Measurements from ENCODE around the gene CNTNAP2.

Gene CNTNAP2

DNA sequence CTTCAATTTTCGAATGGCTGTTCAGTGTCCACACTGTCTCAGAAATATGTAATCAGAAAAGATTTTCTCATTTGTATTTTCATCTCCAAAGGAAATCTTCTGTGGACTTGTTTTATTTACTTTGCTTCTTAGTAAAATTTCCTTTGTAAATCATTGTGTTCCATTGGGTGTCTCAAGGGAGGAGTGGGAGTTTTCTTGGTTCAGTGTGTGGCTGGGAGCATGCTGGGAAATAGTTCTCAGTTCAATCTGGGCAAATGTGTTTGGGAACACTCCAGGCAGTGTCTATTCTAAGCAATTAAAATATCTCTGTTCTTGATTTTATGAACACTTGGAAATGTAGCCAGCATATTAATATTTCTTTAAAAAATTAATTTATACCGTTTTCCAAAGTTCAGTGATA is 1019.8 kb downstream of the CNTNAP2 start:
- DNase-seq (ENCODE audit: low read depth): no peak

DNA sequence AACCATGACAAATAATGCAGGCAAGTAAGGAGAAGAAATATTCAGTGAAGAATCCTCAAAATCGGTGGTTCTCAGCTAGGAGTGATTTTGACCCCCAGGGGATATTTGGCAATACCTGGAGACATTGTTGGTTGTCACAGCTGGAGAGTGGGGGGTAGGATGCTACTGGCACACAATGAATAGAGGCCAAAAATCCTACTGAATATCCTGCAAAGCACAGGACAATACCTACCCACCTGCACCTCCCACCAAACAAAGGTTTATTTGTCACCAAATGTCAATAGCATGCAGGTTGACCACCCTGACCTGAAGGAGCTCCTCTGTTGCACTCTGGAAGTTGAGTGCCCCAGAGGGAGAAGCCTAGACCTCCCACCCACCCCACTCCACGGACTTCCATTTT is 1028.6 kb downstream of the CNTNAP2 start:
- DNase-seq (ENCODE audit: low read depth): no peak

DNA sequence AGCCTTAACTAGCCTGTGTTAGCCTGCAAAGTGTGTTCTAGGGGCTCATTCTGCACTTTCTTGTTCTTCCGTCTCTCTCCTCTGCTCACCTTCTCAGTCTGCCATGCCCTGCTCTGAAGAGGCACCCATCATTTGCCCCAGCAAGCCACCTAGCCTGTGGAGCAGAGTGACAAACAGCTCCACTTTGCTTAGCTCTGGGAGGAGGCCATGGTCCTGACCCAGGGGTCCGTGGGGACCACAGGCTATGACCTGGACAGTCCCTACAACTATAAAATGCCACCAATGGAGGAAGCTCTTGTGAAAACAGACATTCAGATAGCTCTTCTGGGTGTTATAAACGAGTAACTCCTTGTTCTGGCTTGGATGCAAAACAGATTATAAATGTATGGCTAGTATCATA is 1029.6 kb downstream of the CNTNAP2 start:
- no peak for DNase-seq (ENCODE audit: low read depth)

DNA sequence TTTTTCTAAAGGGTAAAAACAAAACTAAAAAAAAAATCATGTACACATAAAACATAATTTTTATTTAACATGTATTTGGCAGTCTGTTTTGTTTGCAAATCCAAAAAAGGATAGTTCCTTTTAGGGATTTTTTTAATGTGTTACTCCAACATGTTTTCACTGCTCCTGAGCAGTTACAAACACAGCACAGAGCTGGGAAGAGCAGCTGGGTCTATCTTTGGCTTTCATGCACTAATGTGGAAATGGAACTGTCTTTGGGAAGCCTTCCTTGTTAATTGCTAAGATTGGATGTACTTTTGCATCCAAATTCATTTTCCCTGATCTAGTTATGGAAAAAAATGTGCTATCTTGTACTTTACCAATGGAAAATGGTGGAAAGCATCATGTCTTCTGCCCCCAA is 1035.1 kb downstream of the CNTNAP2 start:
- DNase-seq (ENCODE audit: low read depth): no peak

DNA sequence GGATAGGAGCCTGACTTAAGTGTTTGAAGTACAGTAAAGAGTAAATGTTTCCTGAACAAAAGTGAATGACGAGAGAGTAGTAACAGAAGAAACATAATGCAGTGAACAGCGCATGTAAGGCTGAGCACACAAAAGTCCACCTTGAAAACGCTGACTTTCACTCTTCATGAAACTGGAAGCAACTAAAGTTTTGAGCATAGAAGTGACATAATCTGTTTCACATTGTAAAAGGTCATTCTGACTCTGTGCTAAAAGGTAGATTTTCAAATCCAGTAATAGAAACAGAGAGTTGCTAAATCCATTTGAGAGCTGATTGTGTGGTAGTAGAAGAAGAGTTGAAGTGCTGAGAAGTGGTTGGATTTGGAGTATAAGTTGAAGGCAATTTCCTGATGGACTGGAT is 1037.0 kb downstream of the CNTNAP2 start:
- no peak for DNase-seq (ENCODE audit: low read depth)

DNA sequence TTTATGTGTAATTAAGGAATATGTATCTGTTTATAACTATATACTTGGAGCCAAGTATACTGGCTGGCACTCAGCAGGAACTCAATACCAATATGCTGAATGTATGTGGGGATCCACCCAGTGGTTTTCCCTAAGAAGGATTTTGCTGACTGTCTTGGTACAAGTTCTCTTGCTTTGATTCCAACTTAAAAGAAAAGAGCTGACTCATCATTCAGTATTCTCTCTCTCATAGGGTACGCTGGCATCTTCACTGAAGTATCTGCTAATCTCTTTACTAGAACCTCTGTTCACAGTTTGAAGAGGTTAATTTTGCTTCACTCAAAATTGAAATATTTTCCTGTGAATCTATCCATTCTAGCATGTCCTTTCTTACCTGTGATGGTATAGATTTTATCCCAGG is 1044.8 kb downstream of the CNTNAP2 start:
- no peak for DNase-seq (ENCODE audit: low read depth)

DNA sequence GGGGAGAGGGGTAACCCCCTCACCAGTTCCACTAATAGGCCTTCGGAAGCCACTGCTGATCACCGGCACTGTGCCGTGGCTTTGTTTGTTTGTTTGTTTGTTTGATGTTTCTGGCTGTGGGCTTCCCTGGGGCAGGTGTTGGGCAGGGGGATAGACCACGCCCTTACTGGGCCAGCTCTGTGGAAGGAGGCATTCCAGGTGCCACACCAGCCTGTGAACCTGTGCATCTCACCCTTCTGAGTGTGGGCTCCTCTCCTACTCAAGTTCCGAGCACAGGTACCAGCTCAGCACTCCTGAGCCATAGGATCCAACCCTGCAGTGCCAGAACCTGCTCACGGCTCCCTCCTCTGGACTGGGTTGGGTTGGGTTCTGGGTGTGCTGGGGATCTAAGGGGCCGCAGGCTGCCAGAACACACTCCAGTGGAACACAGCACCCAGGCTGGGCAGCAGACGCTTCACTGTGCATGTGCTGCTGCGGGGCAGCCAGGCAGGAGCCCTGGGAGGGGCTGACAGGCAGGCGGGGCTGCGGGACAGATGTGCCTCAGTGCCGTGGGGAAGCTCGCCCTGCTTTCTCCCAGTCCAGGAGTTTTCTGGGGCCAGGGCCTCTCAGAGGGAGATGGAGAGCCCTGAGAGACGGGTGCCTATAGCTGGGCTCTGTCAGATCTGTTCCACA is 1053.9 kb downstream of the CNTNAP2 start:
- DNase-seq (ENCODE audit: low read depth): no peak

DNA sequence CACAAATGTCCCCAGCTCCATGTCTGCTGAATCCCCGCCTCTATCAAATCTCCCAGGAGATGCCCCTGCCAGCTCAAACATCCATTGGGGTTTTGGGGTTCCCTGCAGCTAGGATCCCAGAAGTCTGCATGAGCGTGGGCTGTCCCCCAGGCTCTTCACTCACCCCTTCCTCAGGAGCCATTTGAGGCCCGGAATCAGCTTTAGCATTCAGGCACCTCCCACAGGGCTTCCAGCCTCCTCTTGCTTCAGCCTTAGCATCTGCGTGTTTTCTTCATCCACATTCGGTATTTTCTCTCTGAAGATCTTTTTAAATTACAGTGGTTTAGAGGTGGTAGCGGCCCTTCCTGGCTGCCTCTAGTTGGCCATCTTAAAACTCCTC is 1054.4 kb downstream of the CNTNAP2 start:
- no peak for DNase-seq (ENCODE audit: low read depth)

DNA sequence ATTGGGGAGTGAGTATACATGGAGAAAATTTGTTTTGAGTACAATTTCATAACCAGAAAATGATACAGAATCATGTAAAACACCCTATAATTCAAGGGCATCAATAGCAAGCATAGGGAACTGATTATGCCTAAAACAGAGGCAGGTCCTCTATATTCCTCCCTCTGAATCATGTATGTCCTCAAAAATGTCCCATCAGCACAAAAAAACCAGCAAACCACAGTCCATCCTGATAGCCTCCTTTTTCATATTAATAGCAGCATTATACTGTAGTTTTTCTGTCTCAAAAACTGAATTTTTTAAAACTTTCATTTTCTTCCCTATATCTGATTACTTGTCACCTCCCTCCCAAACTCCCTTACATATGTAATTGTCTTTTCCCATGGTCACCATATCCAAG is 1057.3 kb downstream of the CNTNAP2 start:
- no peak for DNase-seq (ENCODE audit: low read depth)

DNA sequence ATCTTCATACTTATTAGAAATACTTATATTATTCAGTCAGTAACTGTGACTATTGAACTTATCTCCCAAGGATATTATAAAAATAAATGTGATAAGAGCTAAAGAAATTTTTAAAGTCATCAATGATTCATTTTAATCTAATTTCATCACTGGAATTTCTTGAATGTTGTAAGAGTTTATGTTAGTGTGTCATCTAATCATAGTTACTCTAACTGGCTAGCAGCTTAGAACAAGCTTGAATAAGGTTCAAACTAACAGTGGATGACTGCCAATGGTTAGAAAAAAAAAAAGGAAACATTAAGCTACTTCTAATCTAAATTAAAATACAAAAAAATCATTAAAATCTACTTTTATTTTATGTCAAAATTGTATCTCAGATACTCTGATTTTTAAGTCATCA is 1066.3 kb downstream of the CNTNAP2 start:
- no peak for DNase-seq (ENCODE audit: low read depth)

DNA sequence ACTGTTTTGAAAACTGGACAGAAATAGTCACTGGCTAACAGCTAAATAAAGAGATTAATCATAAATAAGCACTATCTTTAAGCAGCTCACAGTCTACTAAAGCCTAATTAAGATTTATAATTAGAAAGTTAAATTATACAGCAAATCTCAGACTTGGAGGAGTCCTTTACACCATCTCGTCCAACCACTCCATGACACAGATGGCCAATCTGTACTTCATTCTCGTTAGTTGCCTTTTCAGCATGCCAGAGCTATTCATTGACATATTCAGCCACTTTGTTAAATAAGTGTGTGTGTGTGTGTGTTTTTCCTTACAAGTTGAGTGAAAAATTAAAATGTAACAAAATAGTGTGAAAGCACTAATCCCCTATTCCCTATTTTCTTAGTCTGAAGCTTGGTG is 1066.7 kb downstream of the CNTNAP2 start:
- no peak for DNase-seq (ENCODE audit: low read depth)

DNA sequence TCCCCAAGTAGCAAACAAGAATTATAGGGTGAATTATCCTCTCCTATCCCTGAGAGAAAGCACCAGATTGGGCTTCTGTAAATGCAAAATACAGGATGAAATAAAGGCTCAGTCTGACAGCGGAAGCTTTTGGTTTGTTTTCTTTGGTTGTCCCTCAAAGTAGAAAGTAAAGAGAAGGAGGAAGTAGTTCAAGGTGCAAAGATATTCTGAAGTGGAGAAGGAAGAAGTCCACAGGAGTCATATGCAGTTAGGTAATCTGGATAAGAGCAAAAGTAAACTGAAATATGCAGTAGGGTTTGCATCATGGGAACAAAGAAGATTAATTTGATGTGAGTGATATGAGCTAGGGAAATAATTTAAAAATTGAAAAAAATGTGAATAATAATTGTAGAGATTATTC is 1071.9 kb downstream of the CNTNAP2 start:
- DNase-seq (ENCODE audit: low read depth): no peak

DNA sequence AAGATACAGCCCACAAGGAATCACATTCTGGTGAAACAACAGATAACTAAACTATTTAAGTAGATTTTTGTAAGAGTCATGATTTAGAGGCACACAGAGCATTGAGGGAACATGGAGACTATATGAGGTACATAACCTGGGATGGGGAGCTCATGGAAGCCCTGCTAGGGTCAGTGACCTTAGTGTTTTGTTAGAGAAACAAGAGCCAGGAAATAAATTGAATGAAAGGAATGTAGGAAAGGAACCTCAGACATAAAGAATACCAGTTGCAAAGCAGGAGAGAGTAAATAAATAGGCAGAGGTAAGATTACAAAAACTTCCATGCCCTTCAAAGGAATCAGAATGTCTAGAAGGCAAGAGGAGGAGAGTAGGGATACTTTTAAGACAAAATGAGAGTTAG is 1076.9 kb downstream of the CNTNAP2 start:
- DNase-seq (ENCODE audit: low read depth): no peak

DNA sequence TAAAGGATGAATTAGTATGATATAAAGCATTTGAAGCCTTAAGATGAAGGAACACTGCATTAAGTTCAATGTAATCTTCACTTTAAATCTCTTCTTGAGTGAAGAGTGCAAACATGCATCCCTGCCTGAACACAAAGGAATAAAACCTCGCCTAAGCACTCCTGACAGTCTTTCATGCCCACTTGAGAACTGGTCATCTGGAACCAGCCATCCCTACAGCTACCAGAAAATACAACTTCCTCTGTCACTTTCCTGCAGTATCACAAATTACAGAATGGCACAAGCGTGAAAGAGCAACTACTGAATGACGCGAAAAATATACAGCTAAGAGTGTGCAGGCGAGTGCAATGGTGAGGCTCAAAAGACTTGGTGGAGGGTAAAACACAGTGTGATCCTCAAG is 1079.9 kb downstream of the CNTNAP2 start:
- DNase-seq (ENCODE audit: low read depth): no peak

DNA sequence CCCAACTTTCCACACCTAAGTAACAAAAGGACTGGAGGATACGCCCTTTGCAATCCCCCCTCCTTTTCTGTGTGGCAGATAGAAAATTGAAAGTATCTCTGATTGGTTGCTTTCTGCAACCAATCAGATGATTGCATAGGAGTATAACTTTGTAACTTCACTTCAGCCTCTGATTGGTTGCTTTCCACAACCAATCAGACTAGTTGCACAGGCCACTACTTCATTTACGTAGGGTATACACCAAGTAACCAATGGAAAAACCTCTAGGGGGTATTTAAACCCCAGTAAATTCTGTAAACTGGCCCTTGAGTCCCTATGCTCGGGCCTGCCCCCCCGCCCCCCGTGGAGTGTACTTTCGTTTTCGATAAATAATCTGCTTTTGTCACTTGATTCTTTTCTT is 1080.4 kb downstream of the CNTNAP2 start:
- DNase-seq (ENCODE audit: low read depth): no peak

DNA sequence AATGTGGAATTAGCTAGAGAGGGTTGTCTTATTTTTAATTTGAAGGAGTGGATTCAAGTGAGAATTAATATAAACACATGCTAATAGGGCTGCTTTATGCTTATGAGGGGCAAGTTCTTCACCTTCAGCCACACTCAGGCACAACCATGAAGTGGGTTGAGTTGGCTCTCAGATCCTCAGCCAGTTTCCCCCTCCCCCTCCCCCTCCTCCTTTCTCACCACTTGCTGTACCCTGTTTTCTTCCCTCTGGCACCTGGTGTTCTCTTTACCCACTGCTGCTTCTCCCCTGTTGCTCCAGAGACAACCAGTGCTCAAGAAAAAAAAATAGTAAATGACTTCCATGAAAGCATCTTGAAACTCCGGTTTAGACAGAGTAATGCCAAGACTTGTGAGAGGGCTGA is 1083.3 kb downstream of the CNTNAP2 start:
- no peak for DNase-seq (ENCODE audit: low read depth)

DNA sequence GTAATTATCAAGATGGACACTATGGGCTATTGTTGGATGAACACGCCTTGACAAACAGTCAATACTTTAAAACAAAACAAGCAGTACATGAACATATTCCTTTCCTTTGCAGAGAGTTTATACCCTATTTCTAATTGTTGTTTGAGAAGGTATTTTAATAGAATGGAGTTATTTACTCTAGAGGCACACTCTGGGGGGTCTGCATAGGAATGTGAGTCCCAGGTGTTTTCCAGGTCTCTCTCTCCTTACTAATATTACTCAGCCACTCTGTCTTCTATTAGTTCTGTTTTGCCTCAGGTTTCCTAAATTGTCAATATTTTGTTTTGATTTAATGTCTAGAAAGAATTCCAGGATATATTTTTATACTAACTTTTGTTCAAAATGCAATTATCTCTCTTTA is 1091.4 kb downstream of the CNTNAP2 start:
- DNase-seq (ENCODE audit: low read depth): no peak

DNA sequence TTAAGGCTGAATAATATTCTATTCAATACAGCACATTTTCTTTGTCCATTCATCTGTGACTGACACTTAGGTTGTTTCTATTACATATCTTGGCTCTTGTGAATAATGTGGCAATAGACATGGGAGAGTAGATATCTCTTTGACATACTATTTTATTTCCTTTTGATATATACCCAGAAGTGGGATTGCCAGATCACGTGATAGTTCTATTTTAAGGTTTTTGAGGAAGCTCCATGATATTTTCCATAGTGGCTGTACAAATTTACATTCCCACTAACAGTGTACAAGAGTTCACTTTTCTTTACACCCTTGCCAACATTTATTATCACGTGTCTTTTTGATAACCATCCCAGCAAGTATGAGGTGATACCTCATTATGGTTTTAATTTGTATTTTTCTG is 1114.7 kb downstream of the CNTNAP2 start:
- DNase-seq (ENCODE audit: low read depth): no peak

DNA sequence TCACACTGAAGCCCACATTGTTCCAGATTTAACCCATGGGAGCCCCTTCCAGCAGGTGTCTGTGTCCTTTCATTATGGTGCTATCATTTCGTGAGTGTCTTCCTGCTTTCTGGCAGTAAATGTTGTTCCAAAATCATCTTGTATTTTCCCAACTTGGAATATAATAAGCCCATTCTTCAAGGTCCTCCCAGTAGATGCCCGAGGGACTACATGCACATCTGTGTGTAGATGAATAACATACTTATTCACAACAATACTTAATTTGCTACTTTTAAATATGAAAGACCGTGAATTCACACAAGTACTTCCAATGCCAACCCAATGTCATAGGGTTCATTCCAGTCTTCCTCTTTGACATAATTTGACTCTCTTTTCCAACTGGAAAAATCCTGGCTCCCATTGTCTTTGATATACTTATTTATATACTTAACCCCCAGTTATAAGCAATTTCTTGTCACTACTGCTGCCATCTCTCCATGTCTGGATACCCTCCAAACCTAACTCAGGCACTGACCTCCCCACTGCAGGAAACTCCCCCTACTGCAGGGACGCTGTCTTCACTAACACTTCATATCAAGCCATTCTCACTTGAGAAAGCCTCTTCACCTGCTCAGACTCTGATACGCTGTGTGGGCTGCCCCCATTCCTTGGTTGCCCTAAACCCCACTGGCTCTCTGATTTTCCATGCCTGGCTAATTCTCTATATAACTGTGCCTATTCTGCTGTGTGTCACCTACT is 1119.2 kb downstream of the CNTNAP2 start:
- DNase-seq (ENCODE audit: low read depth): no peak

DNA sequence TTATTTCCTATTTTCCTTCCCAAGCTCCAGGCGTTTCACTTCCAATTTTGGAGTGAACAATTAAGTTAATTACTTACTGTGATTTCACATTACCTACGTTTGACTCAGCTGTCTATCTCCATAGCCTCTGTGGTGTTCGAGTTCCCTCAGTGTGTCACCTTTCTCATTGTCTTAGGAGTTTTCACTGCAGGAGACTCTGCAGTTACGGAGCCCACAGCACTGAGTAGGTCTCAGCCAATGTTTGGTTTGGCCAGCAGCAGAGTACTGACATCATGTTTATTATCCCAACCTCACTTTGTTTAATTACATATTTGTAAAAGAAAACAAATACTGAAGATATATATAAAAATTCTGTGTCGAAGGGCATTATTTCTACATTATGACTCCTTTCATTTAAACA is 1123.9 kb downstream of the CNTNAP2 start:
- DNase-seq (ENCODE audit: low read depth): no peak

DNA sequence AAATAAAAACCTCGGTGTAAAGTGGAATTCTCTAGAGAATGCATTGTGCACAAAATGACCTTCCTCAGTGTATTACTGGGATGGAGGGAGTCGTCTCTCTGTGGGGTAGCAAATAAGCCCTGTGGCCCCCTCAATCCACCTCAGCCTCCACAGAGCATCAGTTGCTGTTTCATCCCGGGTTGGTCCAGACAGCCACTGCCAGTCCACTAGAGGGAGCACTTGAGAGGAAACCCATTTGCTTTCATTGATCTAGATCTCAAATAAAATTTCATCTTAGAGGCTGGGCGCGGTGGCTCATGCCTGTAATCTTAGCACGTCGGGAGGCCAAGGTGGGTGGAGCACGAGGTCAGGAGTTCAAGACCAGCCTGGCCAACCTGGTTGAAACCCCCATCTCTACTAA is 1128.7 kb downstream of the CNTNAP2 start:
- DNase-seq (ENCODE audit: low read depth): no peak

DNA sequence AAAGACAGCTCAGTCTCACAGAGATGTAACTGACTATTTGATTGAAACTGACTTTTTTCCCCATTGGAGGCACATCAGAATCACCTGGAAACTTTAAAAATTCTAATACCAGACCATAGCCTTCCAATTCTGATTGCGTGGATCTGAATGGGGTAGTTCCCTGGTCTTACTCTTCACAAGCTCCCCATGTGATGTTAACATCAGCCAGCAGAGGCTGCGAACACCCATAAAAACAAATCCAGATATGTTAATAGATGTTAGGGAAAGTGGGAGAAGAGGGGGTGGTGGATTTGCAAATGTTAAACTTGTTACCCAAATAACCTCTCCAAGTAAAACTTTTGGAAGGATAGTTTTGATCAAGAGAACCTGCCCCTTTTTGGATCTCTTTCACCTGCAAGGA is 1133.4 kb downstream of the CNTNAP2 start:
- no peak for DNase-seq (ENCODE audit: low read depth)

DNA sequence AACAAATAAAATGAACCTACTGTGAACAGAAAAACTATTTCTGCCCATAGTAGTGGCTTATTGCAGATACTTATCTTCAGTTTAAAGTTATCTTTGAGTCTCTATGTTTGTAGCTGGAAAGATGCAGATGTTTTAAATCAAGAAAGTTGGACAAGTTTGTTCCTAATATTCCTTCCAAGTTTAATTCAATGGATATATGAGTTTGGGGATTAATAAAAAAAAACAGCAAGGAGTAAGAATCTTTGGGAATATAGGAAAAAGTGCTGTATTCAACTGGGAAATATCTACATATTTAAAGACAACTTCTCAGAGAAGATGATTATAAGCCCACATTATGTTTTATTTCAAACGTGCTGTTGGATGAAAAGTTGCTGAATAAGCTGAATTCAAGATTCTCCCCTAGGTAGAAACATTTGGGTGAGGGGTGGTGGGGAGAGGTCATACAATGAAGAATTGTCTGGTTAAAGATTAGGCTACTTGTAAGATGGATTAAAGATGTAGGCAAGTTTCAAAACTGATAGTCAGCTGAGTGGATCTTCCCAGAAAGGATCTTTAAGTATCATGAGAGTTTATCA is 1135.2 kb downstream of the CNTNAP2 start:
- no peak for DNase-seq (ENCODE audit: low read depth)

DNA sequence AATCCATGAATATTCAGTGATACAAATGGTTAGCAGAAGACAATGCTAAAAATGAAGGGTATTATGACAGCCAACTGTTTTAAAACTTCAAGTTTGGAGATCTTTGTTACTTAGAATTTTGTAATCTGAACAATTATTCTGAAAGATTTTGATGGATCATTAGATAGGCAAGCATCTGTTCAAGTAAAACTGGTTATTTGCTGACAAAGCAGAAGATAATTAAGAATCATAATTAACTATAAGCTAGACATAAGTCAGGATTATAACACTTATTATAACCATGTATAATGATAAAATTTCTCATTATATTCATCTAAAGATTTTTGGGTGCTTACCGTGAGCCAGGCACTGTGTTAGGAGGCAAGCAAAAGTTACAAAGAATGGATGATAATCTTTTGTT is 1145.1 kb downstream of the CNTNAP2 start:
- DNase-seq (ENCODE audit: low read depth): no peak
